Ovary (tissue), 9 donors: Measurements from ENCODE around the gene MYL4. TPM values are rescaled to one million over a fixed set of nuclear protein-coding genes. Genes with fewer than 3 reads are reported as not detected.
"Not testable (repeated sequence)": the region's sequence is repeated elsewhere in the genome, so short reads cannot be mapped to it uniquely, and the experiment has no call there.

ENCODE experiments used
- DNase-seq, 5 donors: peaks; one replicate each; pipeline ENCODE4 v3.0.0-alpha.2; 2019 to 2020
- H3K27ac ChIP-seq, 2 donors: fragments of 200-600 bp; one replicate each; pipeline versions ENCODE4 v1.5.1 to v1.8.0; 2019 to 2022
- H3K27me3 ChIP-seq: fragments of 200-600 bp; one replicate; pipeline ENCODE4 v1.8.0; 2022
- H3K36me3 ChIP-seq: fragments of 200-600 bp; sonication (generic); one replicate; pipeline ENCODE4 v1.5.1; 2019
- H3K4me1 ChIP-seq: one replicate; pipeline ENCODE4 v1.8.1; 2013; ENCODE audit warnings: mild to moderate bottlenecking, moderate library complexity; ENCODE audit not compliant: insufficient read depth
- H3K4me3 ChIP-seq: fragments of 200-600 bp; sonication (generic); one replicate; pipeline ENCODE4 v1.5.1; 2017
- H3K9me3 ChIP-seq, 2 donors: fragments of 200-600 bp in 1 of 2; sonication (generic) in 1 of 2; one replicate each; pipeline versions ENCODE4 v1.5.1 to v1.8.1; 2013 to 2019; ENCODE audit warnings: mild to moderate bottlenecking in 1 of 2, moderate library complexity in 1 of 2
- EP300 ChIP-seq: sonication (generic); formaldehyde crosslinking; IDR thresholded peaks from one replicate; pipeline ENCODE4 v1.6.1; 2017; ENCODE audit warnings: antibody characterized with exemption
- POLR2A ChIP-seq: fragments of 450-650 bp; IDR thresholded peaks from one replicate; pipeline ENCODE4 v1.6.1; 2017; ENCODE audit warnings: antibody characterized with exemption, mild to moderate bottlenecking, moderate library complexity
- WGBS, 3 donors: extraction: QIAGEN DNeasy Blood & Tissue Kit in 1 of 3; methylation state at CpG; one replicate each; pipeline versions ENCODE4 v1.1.5 to v1.1.7; 2013 to 2017; 5-methylcytosine and 5-hydroxymethylcytosine counted together
- intact Hi-C, 4 donors: fragments of 100-400 bp; cut with DNase I; formaldehyde crosslinking; loops; one replicate each; pipeline versions ENCODE4 v1.11.0 to v1.15.1; 2022 to 2023
- polyA plus RNA-seq, 2 donors: library from polyadenylated mRNA; stranded (reverse); fragments of 200-250 nt in 1 of 2; fragments of 350-450 nt in 1 of 2; fragmentation: Illumina TruSeq in 1 of 2; extraction: RNeasy Lipid Tissue Mini Kit (QIAGEN cat#74804) in 1 of 2; gene quantifications; one replicate each; pipeline ENCODE4 v1.2.3, GENCODE V29; 2013 to 2014
- total RNA-seq, 7 donors: library from RNA; depleted of rRNA in 2 of 7; stranded (reverse); fragments of >200 nt in 2 of 7; fragmentation: NEBNext Ultra II Directional in 3 of 7; extraction: Animal tissue kit (Norgen Biotek cat#: 25700) in 3 of 7; gene quantifications; one replicate each; pipeline versions ENCODE4 v1.1.0 to v1.2.4, GENCODE V29; 2016 to 2023
- TF ChIP-seq, protein P1 (sequence below), 3 donors: fragments of 450-650 bp in 2 of 3; fragments of 200-600 bp in 1 of 3; IDR thresholded peaks; one replicate each; pipeline versions ENCODE4 v1.5.1 to v1.8.0; 2016 to 2022; ENCODE audit warnings: antibody characterized with exemption in 3 of 3, mild to moderate bottlenecking in 1 of 3
- donor health status: DM: no; HTN: no; CAD: no; lungs with moderate emphysema.
- donor health status: DM: no; HTN: no; CAD: no.
- donor health status: Bipolar disorder and iron deficiency.
- donor health status: DM: yes; HTN: yes; CAD: no.
- donor health status: DM: no; HTN: no; CAD: no.
- donor health status: DM: yes; HTN: yes; CAD: no.

Gene MYL4
- total and polyA plus RNA-seq, 9 donors, result 0.28 to 0.79 (median 0.37) TPM; not detected in 5

- no peak overlapping the region for H3K4me3 ChIP-seq
- H3K27me3 ChIP-seq, result no peaks in the 10 kb centered on the region
- no peaks in the 10 kb centered on the region for H3K36me3 ChIP-seq
- no peak for DNase-seq
- no peak for TF ChIP-seq EP300
- TF ChIP-seq, protein P1, sequence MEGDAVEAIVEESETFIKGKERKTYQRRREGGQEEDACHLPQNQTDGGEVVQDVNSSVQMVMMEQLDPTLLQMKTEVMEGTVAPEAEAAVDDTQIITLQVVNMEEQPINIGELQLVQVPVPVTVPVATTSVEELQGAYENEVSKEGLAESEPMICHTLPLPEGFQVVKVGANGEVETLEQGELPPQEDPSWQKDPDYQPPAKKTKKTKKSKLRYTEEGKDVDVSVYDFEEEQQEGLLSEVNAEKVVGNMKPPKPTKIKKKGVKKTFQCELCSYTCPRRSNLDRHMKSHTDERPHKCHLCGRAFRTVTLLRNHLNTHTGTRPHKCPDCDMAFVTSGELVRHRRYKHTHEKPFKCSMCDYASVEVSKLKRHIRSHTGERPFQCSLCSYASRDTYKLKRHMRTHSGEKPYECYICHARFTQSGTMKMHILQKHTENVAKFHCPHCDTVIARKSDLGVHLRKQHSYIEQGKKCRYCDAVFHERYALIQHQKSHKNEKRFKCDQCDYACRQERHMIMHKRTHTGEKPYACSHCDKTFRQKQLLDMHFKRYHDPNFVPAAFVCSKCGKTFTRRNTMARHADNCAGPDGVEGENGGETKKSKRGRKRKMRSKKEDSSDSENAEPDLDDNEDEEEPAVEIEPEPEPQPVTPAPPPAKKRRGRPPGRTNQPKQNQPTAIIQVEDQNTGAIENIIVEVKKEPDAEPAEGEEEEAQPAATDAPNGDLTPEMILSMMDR (IDR thresholded peaks at IDR 0.05), result no peak
- no peak for TF ChIP-seq POLR2A
- H3K27ac ChIP-seq, result no peak overlapping the region
- 84 to 88% (median 87%) methylated on average over 4 of the region's 4 CpGs for WGBS, 3 donors
- H3K4me1 ChIP-seq, result peaks cover 1% of the 10 kb centered on the region
- H3K9me3 ChIP-seq, result no peaks in the 10 kb centered on the region
- intact Hi-C loops, result no loop called here
These were observed 38.4 kb upstream of the MYL4 start for GRCh38 chr17:47170710-47171109.

DNA sequence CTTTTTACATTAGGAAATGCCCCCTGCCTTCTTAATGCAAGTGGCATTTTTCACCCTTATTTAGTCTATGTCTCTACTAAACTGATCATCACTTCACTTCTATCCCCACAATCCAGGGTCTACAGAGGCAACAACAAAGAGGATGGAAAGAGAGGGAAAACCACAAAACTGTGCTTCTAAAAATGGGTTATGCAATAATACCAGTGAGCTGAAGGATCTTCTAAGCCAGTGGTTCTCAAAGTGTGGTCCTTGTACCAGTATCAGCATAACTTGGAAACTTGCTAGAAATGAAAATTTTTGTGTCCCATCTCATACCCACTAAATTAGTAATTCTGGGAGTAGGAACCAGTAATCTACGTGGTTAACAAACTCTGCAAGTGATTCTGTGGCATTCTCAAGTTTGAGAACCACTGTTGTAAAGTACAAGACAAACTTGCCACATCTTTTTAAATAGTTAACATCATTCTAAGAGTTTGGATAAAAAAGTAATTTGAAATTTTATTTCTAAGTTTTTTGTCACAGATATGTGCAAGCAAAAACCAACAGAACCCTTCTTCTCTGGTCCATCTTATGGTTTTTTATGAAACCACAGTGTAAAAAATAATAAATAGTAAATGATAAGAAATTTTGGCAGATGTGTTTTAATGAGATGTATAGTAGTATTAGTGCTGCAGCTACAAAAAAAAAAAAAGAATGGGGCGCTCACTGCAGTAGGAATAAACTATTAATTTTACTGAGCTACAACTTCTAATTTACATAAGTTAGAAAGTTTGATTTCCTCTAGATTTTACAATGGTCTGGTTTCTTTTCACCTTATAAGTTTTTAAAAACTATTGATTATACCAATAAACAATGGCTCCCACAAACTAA lies 36.2 kb upstream of the MYL4 start:
- Histone ChIP-seq H3K27me3 (no peaks in the 10 kb centered on the region), H3K27ac (no peak overlapping the region), H3K4me1 (peaks cover 1% of the 10 kb centered on the region), H3K4me3 (no peak overlapping the region), H3K36me3 (no peaks in the 10 kb centered on the region), H3K9me3 (no peaks in the 10 kb centered on the region)
- WGBS, 3 donors, result 93 to 96% (median 95%) methylated on average over 2 of the region's 2 CpGs
- TF ChIP-seq EP300 (no peak), POLR2A (no peak)
- TF ChIP-seq, protein P1 (IDR thresholded peaks at IDR 0.05), result no peak
- intact Hi-C loops, result no loop called here
- DNase-seq, result no peak

GRCh38 chr17:47174823-47175222 lies 34.3 kb upstream of the MYL4 start:
- H3K4me3 ChIP-seq, intact Hi-C loops, H3K4me1 ChIP-seq, H3K27ac ChIP-seq, DNase-seq, H3K36me3 ChIP-seq, H3K27me3 ChIP-seq, H3K9me3 ChIP-seq: not testable (repeated sequence)
- 87 to 96% (median 93%) methylated on average over 8 of the region's 8 CpGs for WGBS, 3 donors

- peaks cover 4% of the 10 kb centered on the region for H3K4me1 ChIP-seq
- intact Hi-C loops, result no loop called here
These were observed 32.7 kb upstream of the MYL4 start for GRCh38 chr17:47176389-47176826.

GRCh38 chr17:47177261-47177660 lies 31.9 kb upstream of the MYL4 start:
- Histone ChIP-seq H3K4me1 (peaks cover 4% of the 10 kb centered on the region), H3K4me3 (no peak overlapping the region), H3K9me3 (no peaks in the 10 kb centered on the region), H3K36me3 (no peaks in the 10 kb centered on the region), H3K27ac (no peak overlapping the region), H3K27me3 (no peaks in the 10 kb centered on the region)
- no peak for TF ChIP-seq POLR2A
- TF ChIP-seq EP300, result no peak
- TF ChIP-seq, protein P1 (IDR thresholded peaks at IDR 0.05), result no peak
- 94% methylated on average over 7 of the region's 7 CpGs for WGBS, 3 donors
- no peak for DNase-seq
- intact Hi-C loops, result no loop called here

More at GRCh38 chr17:47176389-47176826, 32.7 kb upstream of the MYL4 start:
- Histone ChIP-seq H3K27me3 (no peaks in the 10 kb centered on the region), H3K4me3 (no peak overlapping the region), H3K9me3 (no peaks in the 10 kb centered on the region), H3K36me3 (no peaks in the 10 kb centered on the region), H3K27ac (no peak overlapping the region)
- WGBS, 3 donors, result 79 to 82% (median 81%) methylated on average over 2 of the region's 2 CpGs
- DNase-seq, result no peak
- TF ChIP-seq EP300 (no peak), POLR2A (no peak)
